GM23338 (cell line): ENCODE measurements around the gene SORCS2. TPM values are rescaled to one million over a fixed set of nuclear protein-coding genes. Genes with fewer than 3 reads are reported as not detected.

Experiments used
- CREB1 ChIP-seq: fragments of 250-450 bp; sonication (Bioruptor Pico); IDR thresholded peaks from 2 replicates; pipeline ENCODE4 v1.5.0; 2020; ENCODE audit warnings: low read depth, mild to moderate bottlenecking, moderate library complexity
- EZH2 ChIP-seq: fragments of 200-600 bp; sonication (generic); IDR thresholded peaks from one replicate; pipeline ENCODE4 v1.8.0; 2017; ENCODE audit warnings: antibody characterized with exemption, mild to moderate bottlenecking, low read depth; ENCODE audit not compliant: unreplicated experiment
- JUNB ChIP-seq: IDR thresholded peaks from one replicate; pipeline ENCODE4 v1.6.1; 2016; ENCODE audit warnings: antibody characterized with exemption; ENCODE audit not compliant: unreplicated experiment
- NANOG ChIP-seq: IDR thresholded peaks from 2 replicates; pipeline ENCODE4 v1.6.1; 2016; ENCODE audit warnings: antibody characterized with exemption, borderline replicate concordance
- POLR2AphosphoS5 ChIP-seq: IDR thresholded peaks from 2 replicates; pipeline ENCODE4 v1.6.1; 2016; ENCODE audit warnings: antibody characterized with exemption, low read depth
- STAT1 ChIP-seq: IDR thresholded peaks from one replicate; pipeline ENCODE4 v1.6.1; 2016; ENCODE audit warnings: antibody characterized with exemption; ENCODE audit not compliant: unreplicated experiment
- ZNF114 ChIP-seq: fragments of 250-450 bp; sonication (Bioruptor Pico); IDR thresholded peaks from 2 replicates; pipeline ENCODE4 v1.5.0; 2020; ENCODE audit warnings: mild to moderate bottlenecking, moderate library complexity
- polyA plus RNA-seq: library from polyadenylated mRNA; unstranded; fragments of >200 nt; fragmentation: Nextera tagmentation; extraction: Ambion mirVana; gene quantifications from 2 replicates; pipeline ENCODE4 v1.2.1, GENCODE V29; 2016
- total RNA-seq: library from RNA; depleted of rRNA; stranded (reverse); fragments of >200 nt; shearing (Covaris generic); gene quantifications from 2 replicates; pipeline ENCODE4 v1.2.3, GENCODE V29; 2014
- TF ChIP-seq, protein P1 (sequence below): fragments of 250-450 bp; sonication (Bioruptor Pico); IDR thresholded peaks from 2 replicates; pipeline ENCODE4 v1.5.0; 2020; ENCODE audit warnings: mild to moderate bottlenecking, moderate library complexity
- TF ChIP-seq, protein P2 (sequence below): IDR thresholded peaks from 2 replicates; pipeline ENCODE4 v1.6.1; 2016; ENCODE audit warnings: antibody characterized with exemption
- TF ChIP-seq, protein P3 (sequence below), 2 experiments: fragments of 200-600 bp in 1 of 2; sonication (generic) in 1 of 2; conservative IDR thresholded peaks; 2 replicates each; pipeline versions ENCODE4 v1.5.1 to v1.6.1; 2016 to 2017; ENCODE audit warnings: antibody characterized with exemption in 2 of 2, low read depth in 2 of 2, mild to moderate bottlenecking in 2 of 2, moderate library complexity in 1 of 2

Gene SORCS2
- total and polyA plus RNA-seq, 2 experiments from 2014 or later = 0.47 to 2.4 TPM

DNA sequence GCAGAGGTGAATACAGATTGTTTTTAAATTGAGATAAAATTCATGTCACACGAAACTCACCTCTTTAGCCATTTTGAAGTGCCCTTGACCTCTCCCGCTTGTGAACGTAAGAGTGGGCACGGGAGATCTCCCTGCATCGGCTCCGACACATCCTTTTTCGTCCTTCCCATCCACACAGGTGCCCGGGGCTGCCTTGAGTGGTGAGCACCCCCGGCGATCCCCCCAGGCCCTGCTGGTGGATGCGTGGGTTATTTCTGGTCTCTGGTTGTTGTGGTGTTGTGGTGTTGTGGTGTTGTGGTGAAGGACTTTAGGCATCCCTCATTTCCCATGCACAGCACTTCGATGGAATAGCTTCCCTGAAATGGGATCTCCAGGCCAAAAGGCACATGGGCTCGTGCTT is 196.3 kb downstream of the SORCS2 start (continued):
- TF ChIP-seq, protein P1, sequence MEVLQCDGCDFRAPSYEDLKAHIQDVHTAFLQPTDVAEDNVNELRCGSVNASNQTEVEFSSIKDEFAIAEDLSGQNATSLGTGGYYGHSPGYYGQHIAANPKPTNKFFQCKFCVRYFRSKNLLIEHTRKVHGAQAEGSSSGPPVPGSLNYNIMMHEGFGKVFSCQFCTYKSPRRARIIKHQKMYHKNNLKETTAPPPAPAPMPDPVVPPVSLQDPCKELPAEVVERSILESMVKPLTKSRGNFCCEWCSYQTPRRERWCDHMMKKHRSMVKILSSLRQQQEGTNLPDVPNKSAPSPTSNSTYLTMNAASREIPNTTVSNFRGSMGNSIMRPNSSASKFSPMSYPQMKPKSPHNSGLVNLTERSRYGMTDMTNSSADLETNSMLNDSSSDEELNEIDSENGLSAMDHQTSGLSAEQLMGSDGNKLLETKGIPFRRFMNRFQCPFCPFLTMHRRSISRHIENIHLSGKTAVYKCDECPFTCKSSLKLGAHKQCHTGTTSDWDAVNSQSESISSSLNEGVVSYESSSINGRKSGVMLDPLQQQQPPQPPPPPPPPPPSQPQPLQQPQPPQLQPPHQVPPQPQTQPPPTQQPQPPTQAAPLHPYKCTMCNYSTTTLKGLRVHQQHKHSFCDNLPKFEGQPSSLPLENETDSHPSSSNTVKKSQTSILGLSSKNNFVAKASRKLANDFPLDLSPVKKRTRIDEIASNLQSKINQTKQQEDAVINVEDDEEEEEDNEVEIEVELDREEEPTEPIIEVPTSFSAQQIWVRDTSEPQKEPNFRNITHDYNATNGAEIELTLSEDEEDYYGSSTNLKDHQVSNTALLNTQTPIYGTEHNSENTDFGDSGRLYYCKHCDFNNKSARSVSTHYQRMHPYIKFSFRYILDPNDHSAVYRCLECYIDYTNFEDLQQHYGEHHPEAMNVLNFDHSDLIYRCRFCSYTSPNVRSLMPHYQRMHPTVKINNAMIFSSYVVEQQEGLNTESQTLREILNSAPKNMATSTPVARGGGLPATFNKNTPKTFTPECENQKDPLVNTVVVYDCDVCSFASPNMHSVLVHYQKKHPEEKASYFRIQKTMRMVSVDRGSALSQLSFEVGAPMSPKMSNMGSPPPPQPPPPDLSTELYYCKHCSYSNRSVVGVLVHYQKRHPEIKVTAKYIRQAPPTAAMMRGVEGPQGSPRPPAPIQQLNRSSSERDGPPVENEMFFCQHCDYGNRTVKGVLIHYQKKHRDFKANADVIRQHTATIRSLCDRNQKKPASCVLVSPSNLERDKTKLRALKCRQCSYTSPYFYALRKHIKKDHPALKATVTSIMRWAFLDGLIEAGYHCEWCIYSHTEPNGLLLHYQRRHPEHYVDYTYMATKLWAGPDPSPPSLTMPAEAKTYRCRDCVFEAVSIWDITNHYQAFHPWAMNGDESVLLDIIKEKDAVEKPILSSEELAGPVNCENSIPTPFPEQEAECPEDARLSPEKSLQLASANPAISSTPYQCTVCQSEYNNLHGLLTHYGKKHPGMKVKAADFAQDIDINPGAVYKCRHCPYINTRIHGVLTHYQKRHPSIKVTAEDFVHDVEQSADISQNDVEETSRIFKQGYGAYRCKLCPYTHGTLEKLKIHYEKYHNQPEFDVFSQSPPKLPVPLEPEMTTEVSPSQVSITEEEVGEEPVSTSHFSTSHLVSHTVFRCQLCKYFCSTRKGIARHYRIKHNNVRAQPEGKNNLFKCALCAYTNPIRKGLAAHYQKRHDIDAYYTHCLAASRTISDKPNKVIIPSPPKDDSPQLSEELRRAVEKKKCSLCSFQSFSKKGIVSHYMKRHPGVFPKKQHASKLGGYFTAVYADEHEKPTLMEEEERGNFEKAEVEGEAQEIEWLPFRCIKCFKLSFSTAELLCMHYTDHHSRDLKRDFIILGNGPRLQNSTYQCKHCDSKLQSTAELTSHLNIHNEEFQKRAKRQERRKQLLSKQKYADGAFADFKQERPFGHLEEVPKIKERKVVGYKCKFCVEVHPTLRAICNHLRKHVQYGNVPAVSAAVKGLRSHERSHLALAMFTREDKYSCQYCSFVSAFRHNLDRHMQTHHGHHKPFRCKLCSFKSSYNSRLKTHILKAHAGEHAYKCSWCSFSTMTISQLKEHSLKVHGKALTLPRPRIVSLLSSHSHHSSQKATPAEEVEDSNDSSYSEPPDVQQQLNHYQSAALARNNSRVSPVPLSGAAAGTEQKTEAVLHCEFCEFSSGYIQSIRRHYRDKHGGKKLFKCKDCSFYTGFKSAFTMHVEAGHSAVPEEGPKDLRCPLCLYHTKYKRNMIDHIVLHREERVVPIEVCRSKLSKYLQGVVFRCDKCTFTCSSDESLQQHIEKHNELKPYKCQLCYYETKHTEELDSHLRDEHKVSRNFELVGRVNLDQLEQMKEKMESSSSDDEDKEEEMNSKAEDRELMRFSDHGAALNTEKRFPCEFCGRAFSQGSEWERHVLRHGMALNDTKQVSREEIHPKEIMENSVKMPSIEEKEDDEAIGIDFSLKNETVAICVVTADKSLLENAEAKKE (CRISPR knock-in tag) = no peak
- no peak for TF ChIP-seq CREB1
- TF ChIP-seq NANOG = no peak
- TF ChIP-seq EZH2 = no peak
- no peak for TF ChIP-seq ZNF114 (CRISPR knock-in tag)
- TF ChIP-seq POLR2AphosphoS5 = no peak
- TF ChIP-seq, protein P2, sequence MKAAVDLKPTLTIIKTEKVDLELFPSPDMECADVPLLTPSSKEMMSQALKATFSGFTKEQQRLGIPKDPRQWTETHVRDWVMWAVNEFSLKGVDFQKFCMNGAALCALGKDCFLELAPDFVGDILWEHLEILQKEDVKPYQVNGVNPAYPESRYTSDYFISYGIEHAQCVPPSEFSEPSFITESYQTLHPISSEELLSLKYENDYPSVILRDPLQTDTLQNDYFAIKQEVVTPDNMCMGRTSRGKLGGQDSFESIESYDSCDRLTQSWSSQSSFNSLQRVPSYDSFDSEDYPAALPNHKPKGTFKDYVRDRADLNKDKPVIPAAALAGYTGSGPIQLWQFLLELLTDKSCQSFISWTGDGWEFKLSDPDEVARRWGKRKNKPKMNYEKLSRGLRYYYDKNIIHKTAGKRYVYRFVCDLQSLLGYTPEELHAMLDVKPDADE = no peak
- TF ChIP-seq, protein P3, sequence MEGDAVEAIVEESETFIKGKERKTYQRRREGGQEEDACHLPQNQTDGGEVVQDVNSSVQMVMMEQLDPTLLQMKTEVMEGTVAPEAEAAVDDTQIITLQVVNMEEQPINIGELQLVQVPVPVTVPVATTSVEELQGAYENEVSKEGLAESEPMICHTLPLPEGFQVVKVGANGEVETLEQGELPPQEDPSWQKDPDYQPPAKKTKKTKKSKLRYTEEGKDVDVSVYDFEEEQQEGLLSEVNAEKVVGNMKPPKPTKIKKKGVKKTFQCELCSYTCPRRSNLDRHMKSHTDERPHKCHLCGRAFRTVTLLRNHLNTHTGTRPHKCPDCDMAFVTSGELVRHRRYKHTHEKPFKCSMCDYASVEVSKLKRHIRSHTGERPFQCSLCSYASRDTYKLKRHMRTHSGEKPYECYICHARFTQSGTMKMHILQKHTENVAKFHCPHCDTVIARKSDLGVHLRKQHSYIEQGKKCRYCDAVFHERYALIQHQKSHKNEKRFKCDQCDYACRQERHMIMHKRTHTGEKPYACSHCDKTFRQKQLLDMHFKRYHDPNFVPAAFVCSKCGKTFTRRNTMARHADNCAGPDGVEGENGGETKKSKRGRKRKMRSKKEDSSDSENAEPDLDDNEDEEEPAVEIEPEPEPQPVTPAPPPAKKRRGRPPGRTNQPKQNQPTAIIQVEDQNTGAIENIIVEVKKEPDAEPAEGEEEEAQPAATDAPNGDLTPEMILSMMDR (conservative IDR thresholded peaks at IDR 0.05; ENCODE audit: low read depth in 2 of 2) = no peak
- no peak for TF ChIP-seq JUNB
- no peak for TF ChIP-seq STAT1
